Stimulated activated CD4-positive, alpha-beta T cell treated with anti-CD3 and anti-CD28 coated beads, Interleukin-12 subunit alpha, Interleukin-12 subunit beta, amount 100 ng/mL, for 4 hours (primary cell): ENCODE results near the gene BLOC1S2.
"Not testable (repeated sequence)": the region's sequence is repeated elsewhere in the genome, so short reads cannot be mapped to it uniquely, and the experiment has no call there.

ENCODE experiments used
- DNase-seq: peaks from one replicate; pipeline ENCODE4 v3.0.0-alpha.2; 2020

The BLOC1S2 gene

DNA sequence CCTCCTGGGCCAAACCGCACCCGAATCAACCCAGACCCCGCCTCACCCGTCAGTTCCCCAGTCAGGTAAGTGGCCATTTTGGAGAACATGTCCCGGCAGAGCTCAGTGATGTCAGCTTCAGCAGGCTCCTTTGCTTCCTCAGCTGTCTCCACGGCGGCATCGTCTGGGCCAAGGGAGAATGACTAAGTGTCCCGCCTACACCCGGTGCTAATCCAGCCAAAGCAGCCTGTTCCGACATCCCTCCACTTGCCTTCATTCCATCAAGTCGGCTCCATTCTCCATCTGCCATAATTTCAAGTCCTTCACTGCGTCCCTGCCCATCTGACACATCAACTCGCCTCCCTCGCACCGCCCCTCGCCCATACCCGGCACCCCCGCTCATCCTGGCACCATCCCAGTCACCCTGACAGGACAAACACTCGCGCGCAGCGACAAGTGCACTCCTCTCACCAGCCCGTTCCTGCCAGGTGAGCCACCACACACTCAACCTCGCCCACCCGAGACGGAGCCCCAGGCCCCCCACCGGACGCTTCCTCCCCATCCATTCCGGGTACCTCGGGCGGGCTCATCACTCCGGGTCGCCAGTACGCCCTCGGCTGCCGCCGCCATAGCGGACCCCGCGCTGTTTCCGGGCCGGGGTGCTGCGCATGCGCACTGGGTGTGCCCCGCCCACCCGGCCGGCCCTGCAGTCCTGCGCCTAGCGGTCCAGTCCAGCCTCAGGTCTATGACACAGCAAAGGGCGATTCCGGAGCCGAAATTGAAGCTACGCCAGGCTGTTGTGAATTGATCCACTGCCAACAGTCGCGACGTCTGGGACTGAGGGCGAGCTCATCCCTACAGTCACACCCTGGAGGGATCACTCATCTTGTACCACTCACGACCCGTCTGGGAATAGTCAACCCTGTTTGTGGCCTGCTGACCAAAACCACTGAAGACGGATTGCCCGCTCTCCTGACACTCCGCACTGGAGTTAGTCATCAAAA lies at the start of gene BLOC1S2:
TSS of gene BLOC1S2 (minus strand) at position 630 of the 983 bp plus-strand sequence. CDS start at position 609, 21 bp downstream.
- peak; percentile 86 for DNase-seq

DNA sequence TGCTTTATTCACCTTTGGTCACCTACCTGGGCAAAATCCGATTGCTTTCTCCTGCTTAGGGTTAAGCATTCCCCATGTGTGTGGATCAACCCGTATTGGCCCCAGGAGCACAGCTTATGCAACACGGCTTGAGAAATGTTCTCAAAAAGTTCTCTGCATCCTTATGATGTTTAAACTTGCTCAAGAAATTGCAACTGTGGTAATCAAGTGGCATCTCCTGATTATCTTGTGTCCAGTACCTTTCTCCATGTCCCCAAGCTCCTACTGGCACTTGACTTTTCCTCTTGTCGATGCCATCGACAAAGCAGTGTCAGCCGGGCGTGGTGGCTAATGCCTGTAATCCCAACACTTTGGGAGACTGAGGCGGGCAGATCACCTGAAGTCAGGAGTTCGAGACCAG lies 48.3 kb upstream of the BLOC1S2 start:
- DNase-seq: no peak

- DNase-seq: no peak
Measured at GRCh38 chr10:100333661-100334440, 47.4 kb upstream of the BLOC1S2 start.

DNA sequence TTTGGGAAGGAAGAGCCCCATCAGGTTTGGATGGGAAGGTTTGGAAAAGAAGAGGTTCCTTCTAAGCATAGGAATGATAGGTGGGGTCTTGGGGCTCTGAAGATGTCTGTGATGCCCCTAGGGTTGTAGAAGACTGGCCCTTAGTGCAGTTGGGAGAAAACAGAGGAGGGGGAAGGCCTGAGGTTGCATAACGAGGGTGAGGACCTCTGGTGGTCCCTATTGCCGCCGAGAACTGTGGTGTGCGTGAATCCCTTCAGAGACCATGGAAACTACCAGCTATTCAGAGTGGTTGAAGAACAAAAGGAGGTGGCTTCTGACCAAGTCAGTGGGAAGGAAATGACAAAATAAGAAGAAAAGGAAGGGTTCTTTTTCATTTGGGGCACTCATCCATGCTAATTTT lies 46.6 kb upstream of the BLOC1S2 start:
- DNase-seq: no peak

DNA sequence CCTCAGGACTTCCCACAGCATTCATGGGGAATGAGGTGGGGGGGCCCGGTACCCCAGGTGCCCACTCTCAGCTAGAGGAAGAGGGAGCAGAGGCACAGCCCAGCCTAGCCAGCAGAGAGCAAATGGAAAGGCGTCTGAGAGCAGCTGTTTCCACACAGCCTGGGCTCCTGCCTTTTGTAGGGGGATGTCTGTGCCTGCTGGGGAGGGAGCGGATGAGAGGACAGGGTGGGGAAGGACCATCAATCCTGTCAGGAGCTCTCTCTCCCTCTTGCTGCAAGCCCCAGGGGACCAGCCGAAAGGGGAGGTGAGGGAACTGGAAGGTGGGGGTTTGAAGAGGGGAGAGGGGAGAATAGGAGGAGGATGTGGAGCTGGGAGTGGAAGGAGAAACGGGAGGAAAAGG lies 43.6 kb upstream of the BLOC1S2 start, which contains the start of gene PKD2L1:
TSS of gene PKD2L1 (minus strand) at position 150 of the 400 bp plus-strand sequence. CDS start at position 25, 125 bp downstream.
- no peak for DNase-seq

- no peak for DNase-seq
Measured at GRCh38 chr10:100328198-100328597, 41.7 kb upstream of the BLOC1S2 start.

- no peak for DNase-seq
Measured at GRCh38 chr10:100327718-100328009, 41.2 kb upstream of the BLOC1S2 start.

GRCh38 chr10:100327007-100327717 lies 40.7 kb upstream of the BLOC1S2 start:
- no peak for DNase-seq

DNA sequence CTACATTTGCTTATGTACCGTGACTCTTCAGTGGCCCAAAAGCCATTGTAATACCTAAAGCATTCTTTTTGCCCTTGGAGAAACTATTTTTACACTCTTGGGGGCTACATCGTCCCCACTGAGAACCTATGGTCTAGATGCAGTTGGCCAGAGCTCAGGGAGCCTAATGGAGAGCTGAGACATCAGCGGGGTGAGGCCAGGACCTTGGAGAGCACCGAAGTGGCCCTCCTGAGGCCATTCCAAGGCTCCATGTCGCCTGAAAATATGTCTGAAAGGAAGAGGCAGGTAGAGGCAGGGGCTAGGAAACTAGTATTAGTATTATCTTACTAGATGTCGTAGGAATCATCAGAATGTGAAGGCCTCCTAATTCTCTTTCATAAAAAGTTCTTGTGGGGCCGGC lies 38.7 kb upstream of the BLOC1S2 start:
- DNase-seq: no peak

DNA sequence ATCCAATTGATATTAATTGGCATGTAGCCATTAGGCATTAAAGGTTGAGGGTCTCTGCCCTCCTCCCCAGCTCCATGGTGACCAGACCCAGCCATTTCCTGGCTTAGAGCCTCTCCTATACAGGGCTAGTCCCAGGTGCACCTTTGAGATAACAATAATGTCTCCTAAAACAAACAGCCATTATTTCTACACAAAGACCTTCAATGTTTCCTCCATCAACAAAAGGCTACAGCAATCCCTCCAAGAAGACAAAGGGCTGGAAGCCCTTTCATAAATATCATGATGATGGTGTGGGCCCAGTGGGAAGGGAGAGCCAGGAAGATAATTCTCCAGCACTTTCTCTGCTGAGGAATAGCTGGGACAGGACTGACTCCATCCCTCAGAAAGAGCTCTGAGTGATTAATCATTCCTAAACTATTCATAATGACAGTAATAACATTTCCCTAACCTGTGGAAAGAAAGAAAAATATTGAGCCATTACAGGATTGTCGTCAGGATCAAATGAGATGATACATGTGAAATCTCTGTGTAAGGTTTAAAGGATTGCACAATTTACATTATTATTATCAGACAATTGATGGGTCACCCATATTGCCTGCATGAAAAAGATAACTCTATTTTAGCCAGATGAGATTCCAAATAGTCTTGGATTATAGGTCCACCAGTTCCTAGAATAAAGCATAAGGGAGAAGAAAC lies 33.4 kb upstream of the BLOC1S2 start:
- DNase-seq: no peak

DNA sequence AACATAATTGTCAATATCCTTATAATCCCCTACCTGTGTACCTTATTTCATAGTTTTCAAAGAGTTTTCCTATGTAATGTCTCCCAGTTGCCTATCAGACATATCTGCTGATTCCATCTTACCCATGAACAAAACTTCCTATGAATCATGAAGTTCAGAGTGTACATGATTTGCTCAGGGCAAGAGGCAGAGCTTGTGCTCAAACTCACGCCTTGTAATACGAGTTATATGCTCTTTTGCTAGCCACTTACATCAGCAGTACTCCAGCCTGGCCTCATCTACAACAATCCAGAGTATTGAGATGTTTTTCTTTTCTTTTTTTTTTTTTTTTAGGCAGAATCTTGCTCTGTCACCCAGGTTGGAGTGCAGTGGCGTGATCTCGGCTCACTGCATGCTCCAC lies 31.7 kb upstream of the BLOC1S2 start:
- DNase-seq: no peak

- DNase-seq: no peak
Measured at GRCh38 chr10:100315615-100316014, 29.1 kb upstream of the BLOC1S2 start.

- DNase-seq: no peak
Measured at GRCh38 chr10:100311298-100311697, 24.8 kb upstream of the BLOC1S2 start.

GRCh38 chr10:100307684-100308083 lies 21.2 kb upstream of the BLOC1S2 start:
- no peak for DNase-seq

DNA sequence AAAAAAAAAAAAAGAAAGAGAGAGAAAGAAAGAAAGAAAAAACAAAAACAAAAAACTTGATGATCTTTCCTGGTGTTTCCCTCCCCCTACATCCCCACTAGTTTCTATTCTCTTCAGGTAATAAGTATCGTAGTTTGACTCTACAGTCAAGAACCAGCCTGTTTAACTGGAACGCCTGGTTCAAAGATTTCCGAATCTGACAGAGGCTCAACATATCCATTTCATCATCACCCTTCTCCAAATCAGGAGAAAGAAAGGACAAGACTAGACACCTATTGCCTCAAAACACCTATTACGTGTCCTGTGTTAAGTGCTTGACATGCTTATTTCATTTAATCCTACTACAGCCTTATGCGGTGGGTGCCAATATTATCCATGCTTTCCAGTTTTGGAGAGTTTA lies 20.4 kb upstream of the BLOC1S2 start:
- DNase-seq: no peak

- DNase-seq: no peak
Measured at GRCh38 chr10:100304414-100304813, 17.9 kb upstream of the BLOC1S2 start.

GRCh38 chr10:100303724-100304319 lies 17.3 kb upstream of the BLOC1S2 start:
- no peak for DNase-seq

DNA sequence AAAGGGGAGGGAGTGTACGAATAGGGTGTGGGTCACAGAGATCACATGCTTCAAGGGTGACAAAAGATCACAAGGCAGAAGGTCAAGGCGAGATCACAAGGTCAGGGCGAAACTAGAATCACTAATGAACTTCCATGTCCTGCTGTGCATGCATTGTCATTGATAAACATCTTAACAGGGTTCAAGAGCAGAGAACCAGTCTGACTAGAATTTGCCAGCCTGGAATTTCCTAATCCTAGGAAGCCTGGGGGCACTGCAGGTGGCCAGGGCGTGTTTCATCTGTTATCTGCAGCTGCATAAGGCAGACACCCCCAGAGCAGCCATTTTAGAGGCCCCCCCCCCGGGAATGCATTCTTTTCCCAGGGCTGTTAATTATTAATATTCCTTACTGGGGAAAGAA lies 14.6 kb upstream of the BLOC1S2 start:
- DNase-seq: not testable (repeated sequence)

GRCh38 chr10:100297242-100297641 lies 10.8 kb upstream of the BLOC1S2 start:
- DNase-seq: no peak

- DNase-seq: no peak
Measured at GRCh38 chr10:100293066-100293465, 6.6 kb upstream of the BLOC1S2 start.

DNA sequence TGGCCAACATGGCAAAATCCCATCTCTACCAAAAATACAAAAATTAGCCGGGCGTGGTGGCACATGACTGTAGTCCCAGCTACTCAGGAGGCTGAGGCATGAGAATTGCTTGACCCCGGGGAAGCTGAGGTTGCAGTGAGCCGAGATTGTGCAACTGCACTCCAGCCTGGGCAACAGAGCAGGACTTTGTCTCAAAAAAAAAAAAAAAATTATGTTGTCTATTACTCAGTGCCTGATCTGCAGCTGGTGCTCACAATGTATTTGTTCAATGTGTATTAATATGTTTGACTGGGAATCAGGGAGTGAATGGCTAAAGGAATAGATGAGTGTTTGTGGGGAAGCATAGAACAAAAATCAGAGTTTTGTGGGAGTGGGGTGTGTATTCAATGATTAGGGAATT lies 5.8 kb upstream of the BLOC1S2 start:
- not testable (repeated sequence) for DNase-seq

DNA sequence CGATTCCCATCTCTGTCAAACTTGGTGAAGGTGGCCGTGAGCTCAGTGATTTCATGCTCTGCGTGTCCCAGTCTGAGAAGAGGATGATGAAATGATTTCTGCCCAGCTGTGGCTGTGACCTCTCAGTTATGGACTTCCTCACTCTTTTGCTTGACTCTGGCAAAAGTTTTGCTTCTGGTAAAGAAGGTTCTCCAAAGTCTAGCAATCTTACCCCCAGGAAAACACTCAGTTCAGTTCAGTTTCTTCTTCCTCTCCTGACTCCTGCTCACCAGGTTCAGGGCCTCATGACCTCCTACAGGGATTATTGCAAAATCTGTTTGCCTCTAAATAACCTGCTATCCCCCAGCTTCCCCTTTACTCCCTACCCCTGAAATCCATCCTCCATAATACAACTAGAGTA lies 4.9 kb upstream of the BLOC1S2 start:
- no peak for DNase-seq
